GM12878 (cell line): Measurements from ENCODE around the gene VPS33B. TPM values are rescaled to one million over a fixed set of nuclear protein-coding genes. Genes with fewer than 3 reads are reported as not detected.

ENCODE experiments used
- ATAC-seq: fragments of 200-7000 bp; cut with Tn5 transposase; 3 replicates; pipeline ENCODE4 v1.9.1; 2020; ENCODE audit warnings: mild to moderate bottlenecking, moderate library complexity
- BruUV-seq: library from RNA; stranded (reverse); fragments of 400-500 nt; replicated peaks from 2 replicates; lab custom pipeline; 2021; lab: Mats Ljungman, UMichigan
- CTCF ChIA-PET: fragments of 300-600 bp; sonication (Branson Sonifier 250); formaldehyde crosslinking; extraction: SDS; loops from one replicate; lab custom pipeline; 2021; ENCODE audit warnings: inconsistent platforms; lab: Yijun Ruan, JAX
- POLR2A ChIA-PET: fragments of 350-600 bp; formaldehyde crosslinking; extraction: SDS; loops from one replicate; lab custom pipeline; 2021; ENCODE audit warnings: inconsistent platforms; lab: Charles Lee
- RAD21 ChIA-PET: fragments of 300-600 bp; sonication (Branson Sonifier 250); formaldehyde crosslinking; loops from one replicate; lab custom pipeline; 2023; ENCODE audit warnings: antibody characterized with exemption; ENCODE audit not compliant: unreplicated experiment; lab: Charles Lee
- SMC1A ChIA-PET: fragments of 300-600 bp; sonication (Branson Sonifier 250); formaldehyde crosslinking; loops from one replicate; lab custom pipeline; 2023; ENCODE audit not compliant: unreplicated experiment, uncharacterized antibody; lab: Charles Lee
- DNase-seq: peaks from one replicate; pipeline ENCODE4 v3.0.0-alpha.2; 2011; ENCODE audit warnings: low read depth, low spot score
- FAIRE-seq: peaks from 3 replicates; lab custom pipeline; 2011; peaks lifted over from hg19 to GRCh38; lab: Jason Lieb, UNC
- H2AFZ ChIP-seq: 2 replicates; pipeline ENCODE4 v1.6.0; 2011; ENCODE audit warnings: low read depth, low read length, control low read depth; ENCODE audit not compliant: control insufficient read depth
- H3K27ac ChIP-seq: 2 replicates; pipeline ENCODE4 v1.5.1; 2011; ENCODE audit warnings: control low read depth; ENCODE audit not compliant: control insufficient read depth, insufficient read depth
- H3K27me3 ChIP-seq, 2 experiments: replicated peaks in 1 of 2; 2 replicates each; pipeline versions ENCODE4 v1.6.0 to v1.6.1; 2011; ENCODE audit warnings: low read length in 1 of 2; ENCODE audit not compliant: control insufficient read depth in 2 of 2, insufficient read depth in 2 of 2
- H3K36me3 ChIP-seq, 2 experiments: 2 replicates each; pipeline ENCODE4 v1.5.1; 2011; ENCODE audit warnings: low read length in 1 of 2; ENCODE audit not compliant: control insufficient read depth in 2 of 2, insufficient read depth in 2 of 2
- H3K4me1 ChIP-seq: 2 replicates; pipeline ENCODE4 v1.6.1; 2011; ENCODE audit warnings: mild to moderate bottlenecking, low read length, moderate library complexity, mixed read lengths; ENCODE audit not compliant: control insufficient read depth, insufficient read depth
- H3K4me2 ChIP-seq: 2 replicates; pipeline ENCODE4 v1.6.0; 2011; ENCODE audit warnings: control low read depth; ENCODE audit not compliant: control insufficient read depth, insufficient read depth
- H3K4me3 ChIP-seq: fragments of 200-600 bp; sonication (generic); 2 replicates; pipeline ENCODE4 v1.5.1; 2016
- H3K79me2 ChIP-seq: 2 replicates; pipeline ENCODE4 v1.6.0; 2011; ENCODE audit warnings: low read length; ENCODE audit not compliant: control insufficient read depth, insufficient read depth
- H3K9ac ChIP-seq: 2 replicates; pipeline ENCODE4 v1.8.0; 2011; ENCODE audit warnings: low read length, control low read depth, mixed read lengths; ENCODE audit not compliant: control insufficient read depth, insufficient read depth
- H3K9me3 ChIP-seq: replicated peaks from 3 replicates; pipeline ENCODE4 v1.5.1; 2011; ENCODE audit warnings: mild to moderate bottlenecking, low read length; ENCODE audit not compliant: control insufficient read depth, insufficient read depth
- H4K20me1 ChIP-seq: 2 replicates; pipeline ENCODE4 v1.6.0; 2011; ENCODE audit not compliant: control insufficient read depth, insufficient read depth
- BCLAF1 ChIP-seq: fragments of 450-650 bp; IDR thresholded peaks from 2 replicates; pipeline ENCODE4 v1.6.1; 2017; ENCODE audit warnings: antibody characterized with exemption, mild to moderate bottlenecking, moderate library complexity
- RELA ChIP-seq: fragments of 450-650 bp; IDR thresholded peaks from 2 replicates; pipeline ENCODE4 v1.8.0; 2014; ENCODE audit warnings: borderline replicate concordance; ENCODE audit not compliant: partially characterized antibody
- TAF1 ChIP-seq: IDR thresholded peaks from 2 replicates; pipeline ENCODE4 v1.6.1; 2011; ENCODE audit warnings: mild to moderate bottlenecking, low read depth, low read length, borderline replicate concordance
- TCF3 ChIP-seq: IDR thresholded peaks from 2 replicates; pipeline ENCODE4 v1.6.1; 2012; ENCODE audit warnings: low read depth, mild to moderate bottlenecking, low read length, borderline replicate concordance; ENCODE audit not compliant: insufficient read depth
- WGBS: methylation state at CpG from one replicate; pipeline ENCODE4 v1.1.6; 2016; ENCODE audit warnings: low lambda C conversion rate; ENCODE audit not compliant: insufficient replicate concordance, insufficient coverage; ENCODE audit errors: missing lambda C conversion rate; 5-methylcytosine and 5-hydroxymethylcytosine counted together
- in situ Hi-C: fragments of 300-500 bp; cut with MboI; formaldehyde crosslinking; loops from 9 replicates; pipeline ENCODE4 v1.14.3; 2018; ENCODE audit warnings: mixed read lengths
- intact Hi-C: fragments of 100-400 bp; cut with micrococcal nuclease; formaldehyde crosslinking; loops from one replicate; pipeline ENCODE4 v1.14.2; 2022; ENCODE audit not compliant: unreplicated experiment
- polyA plus RNA-seq, 11 experiments: library from polyadenylated mRNA; depleted of rRNA in 4 of 11; unstranded in 6 of 11; stranded (reverse) in 5 of 11; fragments of >200 nt; fragmentation: Nextera tagmentation in 4 of 11; fragmentation: Illumina TruSeq in 1 of 11; extraction: Ambion mirVana in 4 of 11; extraction: Trizol in 1 of 11; gene quantifications; 1 replicate in 1 of 11; 2 replicates in 10 of 11; pipeline versions ENCODE4 v1.2.1 to v1.2.3, GENCODE V29; 2011 to 2016; ENCODE audit warnings: inconsistent platforms in 2 of 11, missing spikeins in 2 of 11, low read depth in 1 of 11
- total RNA-seq, 4 experiments: library from RNA; depleted of rRNA in 3 of 4; stranded (reverse); fragments of >200 nt in 3 of 4; fragmentation: Illumina TruSeq in 1 of 4; extraction: Trizol in 1 of 4; gene quantifications; 2 replicates each; pipeline versions ENCODE4 v1.2.1 to v1.2.3, GENCODE V29; 2013 to 2021

The VPS33B gene
- total and polyA plus RNA-seq, 10 of the 15 experiments (the other 5 are each of a cell fraction or from before 2014, with no cell fraction given), result 11.4 to 21.5 (median 15.2) TPM

GRCh38 chr15:91021516-91022074 is 799 bp downstream of the VPS33B start:
- ATAC-seq, result peak; percentile 16
- Histone ChIP-seq H3K4me1 (peaks cover 3% of the 10 kb centered on the region; the same call in 1 of the 2 replicates), H3K9me3 (no peaks in the 10 kb centered on the region), H3K79me2 (peaks cover 33% of the 10 kb centered on the region), H3K4me2 (peak overlapping the region; percentile 98)
- no peak for DNase-seq
- no TSS peak for BruUV-seq
- WGBS, result 0% methylated on average over 4 of the region's 4 CpGs
- ChIA-PET CTCF (interaction anchor here (1.0 to 4.0 kb wide), 8 partner anchors 10 to 249 kb away, joined by 3 to 24 read pairs (median 4); partner anchors contain the start of genes RCCD1 and UNC45A), POLR2A (interaction anchor here (0.7 to 1.5 kb wide), 5 partner anchors 21 to 106 kb away, joined by 3 read pairs; partner anchors contain the start of gene UNC45A)
- TF ChIP-seq BCLAF1, result no peak
- TF ChIP-seq TCF3, result no peak
- TF ChIP-seq RELA, result no peak
- no peak for TF ChIP-seq TAF1
- TF ChIP-seq, all 136 proteins: peak for 0
- Histone ChIP-seq H2AFZ (peak overlapping the region; percentile 28), H3K4me3 (peak overlapping the region; percentile 93), H3K9ac (peak overlapping the region; percentile 93), H4K20me1 (no peaks in the 10 kb centered on the region), H3K27ac (peak overlapping the region; percentile 88), H3K36me3 (peaks cover 2 to 3% of the 10 kb centered on the region in 2 experiments; a peak in 2 of 4 replicates), H3K27me3 (no peaks in the 10 kb centered on the region)
- in situ Hi-C loops (no loop called here), intact Hi-C loops (loop anchor here (1.0 to 5.0 kb wide), 2 partner anchors 27 to 64 kb away; partner anchors contain the start of gene PRC1)
- SMC1A ChIA-PET, result interaction anchor here (0.6 to 1.7 kb wide), 5 partner anchors 25 to 255 kb away, joined by 3 to 8 read pairs (median 3); no protein-coding TSS in a partner anchor
- RAD21 ChIA-PET, result interaction anchor here (0.8 to 1.4 kb wide), 6 partner anchors 28 to 135 kb away, joined by 3 read pairs; partner anchors contain the start of genes RCCD1 and UNC45A
- FAIRE-seq, result peak; percentile 75
